Astrocyte (in vitro differentiated cells and primary cell): ENCODE measurements around the gene HSD17B12.

Source experiments
- EZH2 ChIP-seq: IDR thresholded peaks from 2 replicates; pipeline ENCODE4 v1.6.1; 2012; ENCODE audit warnings: mild to moderate bottlenecking, low read length, inconsistent platforms; ENCODE audit not compliant: insufficient read depth
- TF ChIP-seq, protein P1 (sequence below): IDR thresholded peaks from 2 replicates; pipeline ENCODE4 v1.5.1; 2011; ENCODE audit warnings: low read depth, mild to moderate bottlenecking, inconsistent platforms, low read length, moderate library complexity; ENCODE audit not compliant: insufficient read depth

DNA sequence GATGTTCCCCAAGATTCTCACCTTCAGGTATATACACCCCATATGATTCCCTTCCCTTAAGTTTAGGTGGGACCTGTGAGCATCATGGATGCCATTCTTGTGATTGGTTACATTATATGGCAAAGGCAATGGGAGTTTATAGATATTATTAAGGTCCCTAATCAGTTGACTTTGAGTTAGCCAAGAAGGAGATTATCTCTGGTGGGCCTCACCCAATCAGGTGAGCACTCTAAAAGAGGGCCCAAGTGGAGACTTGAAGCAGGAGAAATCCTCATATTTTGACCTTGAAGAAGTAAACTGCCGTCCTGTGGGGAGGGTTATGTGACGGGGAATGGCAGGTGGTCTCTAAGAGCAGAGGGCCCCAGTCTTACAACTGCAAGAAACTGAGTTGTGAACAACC lies 94.2 kb downstream of the HSD17B12 start:
- TF ChIP-seq, protein P1, sequence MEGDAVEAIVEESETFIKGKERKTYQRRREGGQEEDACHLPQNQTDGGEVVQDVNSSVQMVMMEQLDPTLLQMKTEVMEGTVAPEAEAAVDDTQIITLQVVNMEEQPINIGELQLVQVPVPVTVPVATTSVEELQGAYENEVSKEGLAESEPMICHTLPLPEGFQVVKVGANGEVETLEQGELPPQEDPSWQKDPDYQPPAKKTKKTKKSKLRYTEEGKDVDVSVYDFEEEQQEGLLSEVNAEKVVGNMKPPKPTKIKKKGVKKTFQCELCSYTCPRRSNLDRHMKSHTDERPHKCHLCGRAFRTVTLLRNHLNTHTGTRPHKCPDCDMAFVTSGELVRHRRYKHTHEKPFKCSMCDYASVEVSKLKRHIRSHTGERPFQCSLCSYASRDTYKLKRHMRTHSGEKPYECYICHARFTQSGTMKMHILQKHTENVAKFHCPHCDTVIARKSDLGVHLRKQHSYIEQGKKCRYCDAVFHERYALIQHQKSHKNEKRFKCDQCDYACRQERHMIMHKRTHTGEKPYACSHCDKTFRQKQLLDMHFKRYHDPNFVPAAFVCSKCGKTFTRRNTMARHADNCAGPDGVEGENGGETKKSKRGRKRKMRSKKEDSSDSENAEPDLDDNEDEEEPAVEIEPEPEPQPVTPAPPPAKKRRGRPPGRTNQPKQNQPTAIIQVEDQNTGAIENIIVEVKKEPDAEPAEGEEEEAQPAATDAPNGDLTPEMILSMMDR = no peak
- TF ChIP-seq EZH2 = no peak
